ENCODE data around the gene SIRT6. TPM values are rescaled to one million over a fixed set of nuclear protein-coding genes. Genes with fewer than 3 reads are reported as not detected.

The SIRT6 gene
- total and polyA plus RNA-seq, 9 of the 15 experiments (the other 6 are each of a cell fraction or from before 2014, with no cell fraction given) = 1.4 to 41.1 (median 10.2) TPM

GRCh38 chr19:4182084-4182810 is at the start of gene SIRT6, which contains the start of gene ANKRD24 (continued):
- TF ChIP-seq REST (IDR thresholded peaks at IDR 0.05; ENCODE audit: borderline replicate concordance) (no peak), REST (CRISPR knock-in tag; IDR thresholded peaks at IDR 0.05; ENCODE audit: low read depth) (no peak), BRF1 (IDR thresholded peaks at IDR 0.05; ENCODE audit: borderline replicate concordance, extremely low read depth, insufficient read length) (no peak), MECOM (CRISPR knock-in tag; IDR thresholded peaks at IDR 0.05) (0 out of 2 replicates have a peak, but pooled peaks have one; percentile 42), GABPB1 (CRISPR knock-in tag; IDR thresholded peaks at IDR 0.05) (peak; percentile 97), TARDBP (IDR thresholded peaks at IDR 0.05) (0 out of 2 replicates have a peak, but pooled peaks have one; percentile 19), RFX5 (IDR thresholded peaks at IDR 0.05; ENCODE audit: low read depth, low read length) (no peak), POLR2G (IDR thresholded peaks at IDR 0.05; ENCODE audit: low read depth, low read length) (peak; percentile 92), NR0B1 (IDR thresholded peaks at IDR 0.05; ENCODE audit: partially characterized antibody) (no peak), ETS1 (conservative IDR thresholded peaks at IDR 0.05; ENCODE audit: control insufficient read depth, low read depth, low read length) (peak; percentile 97), POU5F1 (IDR thresholded peaks at IDR 0.05; ENCODE audit: borderline replicate concordance, low read depth, low read length, partially characterized antibody) (peak; percentile 40), NRF1 (conservative IDR thresholded peaks at IDR 0.05 in 1 of 2, IDR thresholded peaks at IDR 0.05 in 1 of 2) (peak; percentile 97), ZBTB43 (CRISPR knock-in tag; IDR thresholded peaks at IDR 0.05) (no peak), RHOXF2B (CRISPR knock-in tag; conservative IDR thresholded peaks at IDR 0.05) (no peak), POLR2A (conservative IDR thresholded peaks at IDR 0.05) (peak; percentile 79), ZNF124 (CRISPR knock-in tag; IDR thresholded peaks at IDR 0.05) (no peak)

Data from K562 (cell line).